ENCODE measurements around the gene HMOX2. TPM values are rescaled to one million over a fixed set of nuclear protein-coding genes. Genes with fewer than 3 reads are reported as not detected.

Gene HMOX2
- total RNA-seq, 4 donors from 2014 or later = 46.9 to 94.0 (median 75.0) TPM

DNA sequence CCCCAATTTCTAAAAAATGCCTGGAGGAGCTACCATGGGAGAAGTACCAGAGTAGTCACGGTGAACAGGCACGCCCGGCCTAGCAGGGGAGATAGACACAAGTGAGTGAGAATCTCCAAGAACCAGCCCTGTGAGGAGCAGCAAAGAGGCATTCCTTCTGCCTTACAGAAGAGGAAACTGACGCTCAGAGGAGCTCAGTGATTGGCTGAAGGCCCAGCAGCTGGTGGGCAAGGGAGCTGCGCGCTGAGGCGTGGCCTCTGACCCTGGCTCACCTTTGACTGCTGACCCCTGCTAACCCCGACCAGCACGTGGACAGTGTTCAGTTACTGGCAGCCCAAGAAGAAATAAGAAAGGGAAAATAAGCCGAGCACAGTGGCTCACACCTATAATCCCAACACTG, 81.8 kb downstream of the HMOX2 start:
- Histone ChIP-seq H3K4me3 (no peak overlapping the region), H3K27me3 (peaks cover 0 to 18% (median 0%) of the 10 kb centered on the region in 4 donors), H3K4me1 (no peaks in the 10 kb centered on the region), H3K27ac (no peak overlapping the region), H3K36me3 (no peaks in the 10 kb centered on the region), H3K9me3 (no peaks in the 10 kb centered on the region)
- intact Hi-C loops (cut with DNase I) = no loop called here
- no peak for DNase-seq
- 76 to 81% methylated on average over 5 to 6 of the region's 10 CpGs for WGBS, 2 donors
- TF ChIP-seq, protein P1, sequence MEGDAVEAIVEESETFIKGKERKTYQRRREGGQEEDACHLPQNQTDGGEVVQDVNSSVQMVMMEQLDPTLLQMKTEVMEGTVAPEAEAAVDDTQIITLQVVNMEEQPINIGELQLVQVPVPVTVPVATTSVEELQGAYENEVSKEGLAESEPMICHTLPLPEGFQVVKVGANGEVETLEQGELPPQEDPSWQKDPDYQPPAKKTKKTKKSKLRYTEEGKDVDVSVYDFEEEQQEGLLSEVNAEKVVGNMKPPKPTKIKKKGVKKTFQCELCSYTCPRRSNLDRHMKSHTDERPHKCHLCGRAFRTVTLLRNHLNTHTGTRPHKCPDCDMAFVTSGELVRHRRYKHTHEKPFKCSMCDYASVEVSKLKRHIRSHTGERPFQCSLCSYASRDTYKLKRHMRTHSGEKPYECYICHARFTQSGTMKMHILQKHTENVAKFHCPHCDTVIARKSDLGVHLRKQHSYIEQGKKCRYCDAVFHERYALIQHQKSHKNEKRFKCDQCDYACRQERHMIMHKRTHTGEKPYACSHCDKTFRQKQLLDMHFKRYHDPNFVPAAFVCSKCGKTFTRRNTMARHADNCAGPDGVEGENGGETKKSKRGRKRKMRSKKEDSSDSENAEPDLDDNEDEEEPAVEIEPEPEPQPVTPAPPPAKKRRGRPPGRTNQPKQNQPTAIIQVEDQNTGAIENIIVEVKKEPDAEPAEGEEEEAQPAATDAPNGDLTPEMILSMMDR (IDR thresholded peaks at IDR 0.05) = no peak
- no peak for TF ChIP-seq POLR2A (IDR thresholded peaks at IDR 0.05)

Small RNA genes within 50 kb of the gene (small RNA-seq; reads per million reads assigned to genes)
- gene AC012676.2 = 0 reads per million in 4 donors

Other genes starting within 250 kb of the HMOX2 start
- 1 to 10 TPM in 1 of 4 donors, under 1 TPM in 2, not detected in 1; 0.04 to 1.8 (median 0.38) TPM for gene SRL, start 234.3 kb upstream of the HMOX2 start, total RNA-seq
- gene TFAP4, start 203.4 kb upstream of the HMOX2 start, total RNA-seq = 1 to 10 TPM; 5.8 to 9.8 (median 9.3) TPM
- gene GLIS2, start 160.3 kb upstream of the HMOX2 start, total RNA-seq = 1 to 10 TPM in 1 of 4 donors, under 1 TPM in 3; 0.30 to 1.7 (median 0.67) TPM
- 10 to 100 TPM; 29.5 to 40.8 (median 33.2) TPM for gene PAM16, start 125.1 kb upstream of the HMOX2 start, total RNA-seq
- gene VASN, start 104.5 kb upstream of the HMOX2 start, total RNA-seq = 10 to 100 TPM in 3 of 4 donors, 1 to 10 TPM in 1; 9.2 to 20.2 (median 14.2) TPM
- gene CORO7, start 59.8 kb upstream of the HMOX2 start, total RNA-seq = 10 to 100 TPM; 15.8 to 25.9 (median 17.8) TPM
- 10 to 100 TPM; 45.2 to 59.1 (median 49.1) TPM for gene DNAJA3, start 50.5 kb upstream of the HMOX2 start, total RNA-seq
- 10 to 100 TPM; 25.4 to 55.5 (median 34.9) TPM for gene NMRAL1, start 1.8 kb upstream of the HMOX2 start, total RNA-seq
- gene CDIP1, start 62.4 kb downstream of the HMOX2 start, total RNA-seq = 10 to 100 TPM; 10.2 to 26.5 (median 16.5) TPM
- gene C16orf96, start 79.9 kb downstream of the HMOX2 start, total RNA-seq = under 1 TPM in 3 of 4 donors, not detected in 1; 0.04 to 0.19 (median 0.06) TPM
- 10 to 100 TPM in 1 of 4 donors, 1 to 10 TPM in 3; 5.9 to 17.0 (median 9.6) TPM for gene UBALD1, start 138.5 kb downstream of the HMOX2 start, total RNA-seq
- 10 to 100 TPM; 15.8 to 25.6 (median 22.0) TPM for gene MGRN1, start 148.4 kb downstream of the HMOX2 start, total RNA-seq
- 10 to 100 TPM; 18.5 to 27.8 (median 21.0) TPM for gene NUDT16L1, start 217.2 kb downstream of the HMOX2 start, total RNA-seq